Coronary artery (tissue), 2 donors: Measurements from ENCODE around the gene TSPAN4.

Experiments
- DNase-seq: peaks from one replicate; pipeline ENCODE4 v3.0.0-alpha.2; 2017; ENCODE audit warnings: low spot score
- H3K27ac ChIP-seq, 2 donors: fragments of 200-600 bp; sonication (generic); one replicate each; pipeline ENCODE4 v1.5.1; 2016 to 2019
- H3K4me3 ChIP-seq: fragments of 200-600 bp; sonication (generic); 2 replicates; pipeline ENCODE4 v1.5.1; 2016; ENCODE audit warnings: mild to moderate bottlenecking, moderate library complexity
- TF ChIP-seq, protein P1 (sequence below): fragments of 200-600 bp; sonication (generic); IDR thresholded peaks from one replicate; pipeline ENCODE4 v1.5.1; 2019; ENCODE audit warnings: antibody characterized with exemption

The TSPAN4 gene

DNA sequence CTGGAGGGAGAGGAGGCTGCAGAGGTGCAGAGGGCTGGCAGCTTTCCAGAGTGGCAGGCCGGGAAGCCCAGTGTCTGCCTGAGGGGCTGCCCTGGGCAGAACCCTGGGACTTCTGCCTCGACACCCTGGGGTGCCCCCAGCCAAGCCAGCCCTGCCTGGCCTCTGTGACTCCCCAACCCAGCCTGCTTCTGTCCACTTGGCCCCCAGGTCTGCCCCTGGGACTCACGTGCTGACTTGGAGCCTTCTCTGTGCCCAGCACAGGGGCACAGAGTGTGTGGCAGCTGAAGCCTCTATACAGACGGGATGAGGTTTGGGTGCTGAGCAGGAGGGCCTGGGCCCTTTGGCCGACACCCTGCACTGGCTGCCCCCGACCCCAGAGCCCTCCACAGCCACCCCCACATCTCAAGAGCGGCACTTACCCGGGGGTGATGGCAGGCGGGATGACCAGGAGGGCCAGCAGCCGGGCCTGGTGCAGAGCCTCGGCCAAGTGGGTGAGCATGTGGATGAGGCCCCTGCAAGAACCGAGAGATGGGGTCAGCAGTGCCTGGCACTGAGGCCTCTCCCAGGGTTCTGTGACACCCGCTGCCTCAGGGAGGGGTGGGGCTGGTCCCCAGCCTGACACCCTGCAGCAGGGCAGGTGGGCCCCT lies 50.5 kb downstream of the TSPAN4 start:
- TF ChIP-seq, protein P1, sequence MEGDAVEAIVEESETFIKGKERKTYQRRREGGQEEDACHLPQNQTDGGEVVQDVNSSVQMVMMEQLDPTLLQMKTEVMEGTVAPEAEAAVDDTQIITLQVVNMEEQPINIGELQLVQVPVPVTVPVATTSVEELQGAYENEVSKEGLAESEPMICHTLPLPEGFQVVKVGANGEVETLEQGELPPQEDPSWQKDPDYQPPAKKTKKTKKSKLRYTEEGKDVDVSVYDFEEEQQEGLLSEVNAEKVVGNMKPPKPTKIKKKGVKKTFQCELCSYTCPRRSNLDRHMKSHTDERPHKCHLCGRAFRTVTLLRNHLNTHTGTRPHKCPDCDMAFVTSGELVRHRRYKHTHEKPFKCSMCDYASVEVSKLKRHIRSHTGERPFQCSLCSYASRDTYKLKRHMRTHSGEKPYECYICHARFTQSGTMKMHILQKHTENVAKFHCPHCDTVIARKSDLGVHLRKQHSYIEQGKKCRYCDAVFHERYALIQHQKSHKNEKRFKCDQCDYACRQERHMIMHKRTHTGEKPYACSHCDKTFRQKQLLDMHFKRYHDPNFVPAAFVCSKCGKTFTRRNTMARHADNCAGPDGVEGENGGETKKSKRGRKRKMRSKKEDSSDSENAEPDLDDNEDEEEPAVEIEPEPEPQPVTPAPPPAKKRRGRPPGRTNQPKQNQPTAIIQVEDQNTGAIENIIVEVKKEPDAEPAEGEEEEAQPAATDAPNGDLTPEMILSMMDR: no peak
- Histone ChIP-seq H3K27ac (no peak overlapping the region), H3K4me3 (no peak overlapping the region)
- DNase-seq: no peak

DNA sequence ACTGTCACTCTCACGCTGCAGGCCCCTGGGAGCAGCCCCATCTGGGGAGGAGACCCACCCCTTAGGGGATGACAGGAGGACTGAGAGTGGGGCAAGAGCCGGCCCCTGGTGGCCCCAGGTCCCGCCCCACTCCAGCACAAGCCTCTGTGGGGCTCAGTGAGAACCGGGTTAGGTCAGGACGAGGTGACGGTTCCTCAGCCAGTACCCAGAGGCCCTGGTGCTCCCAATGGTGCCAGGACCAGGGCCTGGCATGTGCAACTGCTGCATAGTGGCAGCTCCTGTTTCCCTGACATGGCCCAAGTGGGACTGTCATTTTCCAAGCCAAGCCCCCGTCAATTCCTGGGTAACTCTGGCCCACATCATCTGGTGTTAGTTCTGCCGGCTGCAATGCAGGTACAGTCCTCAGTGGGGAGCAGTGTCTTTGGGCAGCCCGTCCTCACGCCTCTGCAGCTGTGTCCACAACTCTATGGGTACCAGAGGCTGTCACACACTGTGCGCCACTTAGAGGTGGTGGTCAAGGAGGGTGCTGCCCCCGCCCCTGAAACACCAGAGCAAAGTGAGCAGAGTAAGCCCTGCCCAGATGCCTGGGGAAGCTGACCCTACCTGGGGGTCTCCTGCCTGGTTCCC lies 52.0 kb downstream of the TSPAN4 start:
- DNase-seq: no peak
- H3K4me3 ChIP-seq: no peak overlapping the region
- no peak overlapping the region for H3K27ac ChIP-seq
- TF ChIP-seq, protein P1: no peak

DNA sequence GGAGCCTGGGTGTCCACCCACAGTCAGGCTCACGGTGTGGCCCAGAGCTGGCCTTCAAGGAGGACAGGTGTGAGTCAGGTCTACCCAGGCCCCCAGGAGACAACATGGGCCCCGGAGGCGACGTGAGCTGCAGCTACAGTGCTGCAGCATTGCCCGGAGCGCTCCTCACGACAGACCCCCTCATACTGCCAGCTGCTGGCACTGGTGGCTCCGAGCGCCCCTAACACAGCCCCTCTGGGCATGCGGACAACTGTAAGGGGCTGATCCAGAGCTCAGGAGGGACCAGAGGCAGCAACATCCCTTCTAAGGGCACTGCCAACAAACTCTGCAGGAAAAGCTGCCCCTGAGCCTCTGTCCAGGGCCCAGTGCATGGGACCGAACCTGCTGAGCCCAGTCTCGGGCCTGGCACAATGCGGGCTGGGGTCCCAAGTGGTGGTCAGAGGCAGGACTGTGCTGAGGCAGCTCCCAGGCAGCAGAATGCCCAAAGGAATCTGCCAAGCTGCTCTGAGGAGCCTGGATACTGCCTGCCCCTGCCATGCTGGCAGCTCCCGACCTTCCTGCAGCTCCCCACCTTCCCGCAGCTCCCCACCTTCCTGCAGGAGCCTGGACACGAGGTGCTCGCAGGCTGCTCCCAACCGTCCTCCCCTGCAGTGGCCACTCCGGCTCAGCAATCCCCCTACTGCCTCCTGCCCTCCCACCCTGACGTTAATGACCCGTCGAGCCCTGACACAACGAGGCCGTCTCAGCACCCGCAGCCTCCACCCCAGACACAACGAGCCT lies 52.9 kb downstream of the TSPAN4 start:
- Histone ChIP-seq H3K27ac (no peak overlapping the region), H3K4me3 (no peak overlapping the region)
- TF ChIP-seq, protein P1: no peak
- DNase-seq: no peak

DNA sequence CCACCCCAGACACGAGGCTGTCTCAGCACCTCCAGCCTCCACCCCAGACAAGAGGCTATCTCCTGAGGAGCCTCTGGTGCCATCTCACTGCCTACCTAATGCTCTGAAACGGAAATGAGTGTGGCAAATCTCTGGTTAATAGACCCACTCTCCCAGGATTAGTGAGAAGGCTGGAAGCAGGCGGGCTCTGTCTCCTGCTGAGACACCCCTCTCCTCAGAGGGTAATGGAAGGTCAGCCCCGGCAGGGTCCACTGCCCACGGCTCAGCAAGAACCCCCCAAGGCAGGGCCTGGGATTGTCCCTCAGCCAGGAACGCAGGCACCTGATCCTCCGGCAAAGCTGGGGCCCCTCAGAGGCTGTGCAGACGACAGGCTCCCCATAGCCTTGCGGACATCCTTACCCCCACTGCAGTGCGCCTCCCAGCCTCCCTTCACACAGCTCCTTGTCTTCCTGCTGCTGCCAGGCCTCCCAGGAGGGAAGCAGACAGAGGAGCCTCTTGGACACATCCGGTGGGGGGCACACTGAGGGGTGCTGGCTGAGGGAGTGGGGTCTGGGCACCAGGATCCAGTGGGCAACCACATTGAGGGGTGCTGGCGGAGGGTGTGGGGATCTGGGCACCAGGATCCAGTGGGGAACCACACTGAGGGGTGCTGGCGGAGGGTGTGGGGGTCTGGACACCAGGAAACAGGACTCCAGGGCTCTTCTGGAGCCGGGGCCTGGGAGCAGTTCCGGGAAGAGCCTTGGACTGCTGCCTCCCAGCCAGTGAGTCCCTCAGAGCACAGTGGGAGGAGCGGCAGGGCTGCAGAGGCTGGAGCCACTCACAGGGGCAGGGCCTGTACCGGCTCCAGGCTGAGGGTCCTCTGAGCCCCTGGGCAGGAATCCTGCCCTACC lies 54.8 kb downstream of the TSPAN4 start:
- H3K4me3 ChIP-seq: no peak overlapping the region
- H3K27ac ChIP-seq: no peak overlapping the region
- TF ChIP-seq, protein P1: no peak
- no peak for DNase-seq

DNA sequence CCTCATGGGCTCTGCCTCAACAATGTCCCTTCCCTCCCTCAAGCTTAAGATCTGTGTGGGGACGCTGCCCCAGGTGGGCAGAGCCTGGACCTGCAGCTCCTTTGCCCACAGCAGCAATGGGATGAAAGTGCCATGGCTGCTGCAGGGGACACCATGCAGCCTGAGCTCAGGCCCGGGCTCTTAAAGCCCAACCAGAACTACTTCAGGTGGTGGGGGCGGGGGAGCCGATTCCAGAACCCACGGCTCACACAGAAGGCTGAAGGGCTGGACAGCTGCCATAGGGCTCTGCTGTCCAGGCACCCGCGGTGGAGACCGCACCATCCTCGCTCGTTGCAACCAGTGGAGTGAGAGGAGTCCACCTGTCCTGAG lies 55.5 kb downstream of the TSPAN4 start:
- Histone ChIP-seq H3K4me3 (no peak overlapping the region), H3K27ac (no peak overlapping the region)
- TF ChIP-seq, protein P1: no peak
- DNase-seq: no peak

DNA sequence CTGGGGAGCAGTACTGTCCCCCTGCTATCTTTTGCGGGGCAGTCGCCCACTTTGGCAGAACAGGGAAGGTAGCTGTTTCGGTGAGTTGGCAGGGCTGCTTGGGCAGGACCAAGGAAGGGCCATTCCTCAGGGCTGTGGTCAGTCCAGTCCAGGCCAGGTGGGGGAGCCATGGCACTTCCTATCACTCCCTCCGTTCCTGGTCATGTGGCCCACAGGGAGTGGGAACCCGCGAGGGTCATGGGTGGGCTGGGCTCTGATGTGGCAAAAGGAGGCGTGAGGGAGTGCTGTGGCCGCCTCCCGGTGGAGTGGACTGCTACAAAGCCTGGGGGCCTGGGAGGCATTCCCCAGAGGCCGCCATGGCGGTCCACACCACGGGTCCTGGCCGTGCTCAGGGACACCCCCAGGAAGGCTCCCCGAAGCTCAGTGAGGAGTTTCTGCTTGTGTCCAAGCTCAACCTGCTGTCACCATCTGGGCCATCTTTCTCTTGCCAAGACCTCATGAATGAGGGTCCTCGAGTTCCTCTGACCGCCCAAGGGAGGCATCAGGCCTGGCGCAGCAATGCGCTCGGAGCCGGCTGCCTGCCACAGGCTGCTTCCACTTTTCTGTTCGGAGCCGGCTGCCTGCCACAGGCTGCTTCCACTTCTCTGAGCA lies 56.0 kb downstream of the TSPAN4 start:
- no peak for DNase-seq

More for the DNA sequence above, 56.0 kb downstream of the TSPAN4 start:
- Histone ChIP-seq H3K4me3 (no peak overlapping the region), H3K27ac (no peak overlapping the region)
- TF ChIP-seq, protein P1: no peak
